Gastroesophageal sphincter (tissue), 3 donors: Measurements from ENCODE around the gene PYGM.

Experiments
- EP300 ChIP-seq: sonication (generic); formaldehyde crosslinking; IDR thresholded peaks from one replicate; pipeline ENCODE4 v1.6.1; 2017; ENCODE audit warnings: antibody characterized with exemption, mild to moderate bottlenecking
- POLR2A ChIP-seq, 2 donors: fragments of 450-650 bp; IDR thresholded peaks; one replicate each; pipeline ENCODE4 v1.6.1; 2017; ENCODE audit warnings: antibody characterized with exemption in 2 of 2, mild to moderate bottlenecking in 2 of 2, moderate library complexity in 1 of 2
- TF ChIP-seq, protein P1 (sequence below), 4 experiments: fragments of 200-600 bp in 2 of 4; fragments of 450-650 bp in 2 of 4; sonication (generic) in 1 of 4; IDR thresholded peaks; one replicate each; pipeline ENCODE4 v1.5.1; 2017 to 2019; ENCODE audit warnings: antibody characterized with exemption in 4 of 4, mild to moderate bottlenecking in 2 of 4, moderate library complexity in 2 of 4

DNA sequence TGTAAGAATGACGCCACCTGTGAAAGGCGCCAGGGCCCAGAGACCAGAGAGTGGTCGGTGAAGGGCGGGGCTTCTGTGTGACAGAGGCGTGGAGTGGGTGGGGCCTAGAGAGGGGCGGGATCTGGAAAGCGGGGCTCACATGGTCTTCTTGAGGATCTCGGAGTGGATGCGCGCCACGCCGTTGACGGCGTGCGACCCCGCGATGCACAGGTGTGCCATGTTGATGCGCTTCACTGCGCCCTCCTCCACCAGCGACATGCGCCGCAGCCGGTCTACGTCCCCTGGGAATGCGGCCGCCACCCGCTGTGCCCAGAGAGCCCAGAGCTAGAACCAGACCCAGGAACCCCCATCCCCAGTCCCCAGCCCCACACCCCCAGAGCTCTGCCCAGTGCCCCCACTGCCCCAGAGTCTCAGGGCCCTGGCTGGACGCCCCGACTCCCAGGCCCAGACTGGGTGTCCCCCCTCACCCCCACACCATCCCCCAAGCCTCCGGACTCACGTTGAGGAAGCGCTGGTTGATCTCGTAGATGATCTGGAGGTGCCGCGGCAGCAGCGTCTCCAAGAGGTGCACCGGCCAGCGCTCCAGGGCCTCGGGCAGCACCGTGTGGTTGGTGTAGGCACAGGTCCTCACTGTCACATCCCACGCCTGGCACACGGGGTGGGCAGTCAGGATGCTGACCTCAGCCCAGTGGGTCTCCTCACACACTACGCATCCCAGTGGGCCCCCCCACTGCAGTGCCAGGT is 6.2 kb downstream of the PYGM start:
- TF ChIP-seq, protein P1, sequence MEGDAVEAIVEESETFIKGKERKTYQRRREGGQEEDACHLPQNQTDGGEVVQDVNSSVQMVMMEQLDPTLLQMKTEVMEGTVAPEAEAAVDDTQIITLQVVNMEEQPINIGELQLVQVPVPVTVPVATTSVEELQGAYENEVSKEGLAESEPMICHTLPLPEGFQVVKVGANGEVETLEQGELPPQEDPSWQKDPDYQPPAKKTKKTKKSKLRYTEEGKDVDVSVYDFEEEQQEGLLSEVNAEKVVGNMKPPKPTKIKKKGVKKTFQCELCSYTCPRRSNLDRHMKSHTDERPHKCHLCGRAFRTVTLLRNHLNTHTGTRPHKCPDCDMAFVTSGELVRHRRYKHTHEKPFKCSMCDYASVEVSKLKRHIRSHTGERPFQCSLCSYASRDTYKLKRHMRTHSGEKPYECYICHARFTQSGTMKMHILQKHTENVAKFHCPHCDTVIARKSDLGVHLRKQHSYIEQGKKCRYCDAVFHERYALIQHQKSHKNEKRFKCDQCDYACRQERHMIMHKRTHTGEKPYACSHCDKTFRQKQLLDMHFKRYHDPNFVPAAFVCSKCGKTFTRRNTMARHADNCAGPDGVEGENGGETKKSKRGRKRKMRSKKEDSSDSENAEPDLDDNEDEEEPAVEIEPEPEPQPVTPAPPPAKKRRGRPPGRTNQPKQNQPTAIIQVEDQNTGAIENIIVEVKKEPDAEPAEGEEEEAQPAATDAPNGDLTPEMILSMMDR (IDR thresholded peaks at IDR 0.05): no peak
- TF ChIP-seq POLR2A (IDR thresholded peaks at IDR 0.05): no peak
- TF ChIP-seq EP300: no peak
